Measurements from ENCODE around the gene PRKCB. TPM values are rescaled to one million over a fixed set of nuclear protein-coding genes. Genes with fewer than 3 reads are reported as not detected.

The PRKCB gene
- polyA plus RNA-seq, 1 donor (not counting 4 experiments of a cell fraction or from before 2014, with no cell fraction given), result 0.18 TPM

- no peak overlapping the region for H3K27ac ChIP-seq (ENCODE audit: control insufficient read depth, insufficient read depth, low read length)
- H2AFZ ChIP-seq (ENCODE audit: control insufficient read depth, low read length), result no peak overlapping the region
- TF ChIP-seq, protein P1, sequence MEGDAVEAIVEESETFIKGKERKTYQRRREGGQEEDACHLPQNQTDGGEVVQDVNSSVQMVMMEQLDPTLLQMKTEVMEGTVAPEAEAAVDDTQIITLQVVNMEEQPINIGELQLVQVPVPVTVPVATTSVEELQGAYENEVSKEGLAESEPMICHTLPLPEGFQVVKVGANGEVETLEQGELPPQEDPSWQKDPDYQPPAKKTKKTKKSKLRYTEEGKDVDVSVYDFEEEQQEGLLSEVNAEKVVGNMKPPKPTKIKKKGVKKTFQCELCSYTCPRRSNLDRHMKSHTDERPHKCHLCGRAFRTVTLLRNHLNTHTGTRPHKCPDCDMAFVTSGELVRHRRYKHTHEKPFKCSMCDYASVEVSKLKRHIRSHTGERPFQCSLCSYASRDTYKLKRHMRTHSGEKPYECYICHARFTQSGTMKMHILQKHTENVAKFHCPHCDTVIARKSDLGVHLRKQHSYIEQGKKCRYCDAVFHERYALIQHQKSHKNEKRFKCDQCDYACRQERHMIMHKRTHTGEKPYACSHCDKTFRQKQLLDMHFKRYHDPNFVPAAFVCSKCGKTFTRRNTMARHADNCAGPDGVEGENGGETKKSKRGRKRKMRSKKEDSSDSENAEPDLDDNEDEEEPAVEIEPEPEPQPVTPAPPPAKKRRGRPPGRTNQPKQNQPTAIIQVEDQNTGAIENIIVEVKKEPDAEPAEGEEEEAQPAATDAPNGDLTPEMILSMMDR (optimal IDR thresholded peaks at IDR 0.05 in 1 of 3, IDR thresholded peaks at IDR 0.05 in 1 of 3, conservative IDR thresholded peaks at IDR 0.05 in 1 of 3; ENCODE audit: extremely low read depth in 1 of 3, insufficient read depth in 2 of 3, low read length in 3 of 3), result no peak
- no peak for TF ChIP-seq EZH2 (IDR thresholded peaks at IDR 0.05; ENCODE audit: low read length)
- DNase-seq (ENCODE audit: low read depth, low spot score) (no peak), FAIRE-seq (no peak)
- no peaks in the 10 kb centered on the region for H3K9me3 ChIP-seq (ENCODE audit: control insufficient read depth, low read depth, low read length)
- H3K4me3 ChIP-seq (ENCODE audit: control insufficient read depth in 2 of 3, extremely low read depth in 1 of 3, insufficient read depth in 2 of 3, low read depth in 1 of 3, low read length in 3 of 3), result no peak overlapping the region
- H3K4me1 ChIP-seq (ENCODE audit: control insufficient read depth, extremely low read depth, insufficient read depth, low read length), result no peaks in the 10 kb centered on the region
- no peak overlapping the region for H3K9ac ChIP-seq (ENCODE audit: control insufficient read depth, extremely low read depth, insufficient read depth, low read length)
- H3K36me3 ChIP-seq (ENCODE audit: control insufficient read depth in 2 of 2, extremely low read depth in 1 of 2, insufficient read depth in 2 of 2, low read length in 2 of 2), result no peaks in the 10 kb centered on the region
- H4K20me1 ChIP-seq (ENCODE audit: control insufficient read depth, extremely low read depth, insufficient read depth, low read length), result no peaks in the 10 kb centered on the region
- H3K79me2 ChIP-seq (ENCODE audit: control insufficient read depth, insufficient read depth, low read length), result no peaks in the 10 kb centered on the region
- no peak overlapping the region for H3K4me2 ChIP-seq (ENCODE audit: control insufficient read depth, extremely low read depth, insufficient read depth, low read depth, low read length)
- dilution Hi-C loops (cut with MboI; ENCODE audit: extremely low pct_ligation_motif_present, low sequenced_read_pairs), result no loop called here
- no peaks in the 10 kb centered on the region for H3K9me1 ChIP-seq (ENCODE audit: control insufficient read depth, extremely low read depth, insufficient read depth, low read length)
- no peaks in the 10 kb centered on the region for H3K27me3 ChIP-seq (ENCODE audit: control insufficient read depth, extremely low read depth, insufficient read depth, low read length)
These were observed 32.4 kb downstream of the PRKCB start for GRCh38 chr16:23868136-23868535.

DNA sequence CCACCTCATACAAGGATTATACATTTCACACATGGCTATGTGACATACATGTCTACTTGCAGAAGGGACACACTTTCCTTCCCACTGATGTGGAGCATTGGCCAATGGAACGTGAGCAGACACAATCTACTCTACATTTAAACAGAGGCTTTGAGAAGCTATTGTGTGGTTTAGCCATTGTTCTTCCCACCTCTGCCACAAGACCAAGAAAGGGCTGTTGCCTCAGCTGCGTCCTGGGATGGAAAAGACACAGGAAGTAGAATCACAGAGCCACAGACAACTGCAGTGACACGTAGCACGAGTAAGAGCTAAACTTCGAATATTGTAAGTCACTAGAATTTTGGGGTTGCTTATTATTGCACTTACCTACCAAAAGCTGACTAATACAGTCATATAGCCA lies 33.3 kb downstream of the PRKCB start:
- H3K79me2 ChIP-seq (ENCODE audit: control insufficient read depth, insufficient read depth, low read length), result no peaks in the 10 kb centered on the region
- TF ChIP-seq, protein P1 (optimal IDR thresholded peaks at IDR 0.05 in 1 of 3, IDR thresholded peaks at IDR 0.05 in 1 of 3, conservative IDR thresholded peaks at IDR 0.05 in 1 of 3; ENCODE audit: extremely low read depth in 1 of 3, insufficient read depth in 2 of 3, low read length in 3 of 3), result no peak
- TF ChIP-seq EZH2 (IDR thresholded peaks at IDR 0.05; ENCODE audit: low read length), result no peak
- no peak overlapping the region for H3K27ac ChIP-seq (ENCODE audit: control insufficient read depth, insufficient read depth, low read length)
- H2AFZ ChIP-seq (ENCODE audit: control insufficient read depth, low read length), result no peak overlapping the region
- H3K9ac ChIP-seq (ENCODE audit: control insufficient read depth, extremely low read depth, insufficient read depth, low read length), result no peak overlapping the region
- dilution Hi-C loops (cut with MboI; ENCODE audit: extremely low pct_ligation_motif_present, low sequenced_read_pairs), result no loop called here
- no peaks in the 10 kb centered on the region for H3K9me1 ChIP-seq (ENCODE audit: control insufficient read depth, extremely low read depth, insufficient read depth, low read length)
- H3K4me1 ChIP-seq (ENCODE audit: control insufficient read depth, extremely low read depth, insufficient read depth, low read length), result no peaks in the 10 kb centered on the region
- no peaks in the 10 kb centered on the region for H3K27me3 ChIP-seq (ENCODE audit: control insufficient read depth, extremely low read depth, insufficient read depth, low read length)
- no peak for DNase-seq (ENCODE audit: low read depth, low spot score)
- H3K4me3 ChIP-seq (ENCODE audit: control insufficient read depth in 2 of 3, extremely low read depth in 1 of 3, insufficient read depth in 2 of 3, low read depth in 1 of 3, low read length in 3 of 3), result no peak overlapping the region
- no peak overlapping the region for H3K4me2 ChIP-seq (ENCODE audit: control insufficient read depth, extremely low read depth, insufficient read depth, low read depth, low read length)
- no peaks in the 10 kb centered on the region for H3K36me3 ChIP-seq (ENCODE audit: control insufficient read depth in 2 of 2, extremely low read depth in 1 of 2, insufficient read depth in 2 of 2, low read length in 2 of 2)
- FAIRE-seq, result no peak
- H3K9me3 ChIP-seq (ENCODE audit: control insufficient read depth, low read depth, low read length), result no peaks in the 10 kb centered on the region
- H4K20me1 ChIP-seq (ENCODE audit: control insufficient read depth, extremely low read depth, insufficient read depth, low read length), result no peaks in the 10 kb centered on the region

All from keratinocyte (primary cell).